HEK293 (cell line): ENCODE results near the gene BCR.

Experiments used
- CTCF ChIP-seq: fragments of 450-650 bp; formaldehyde crosslinking; IDR thresholded peaks from 2 replicates; pipeline ENCODE4 v1.5.1; 2016; ENCODE audit warnings: missing biosample characterization, missing genetic modification characterization
- TRIM28 ChIP-seq: IDR thresholded peaks from 2 replicates; pipeline ENCODE4 v1.6.1; 2011; ENCODE audit warnings: low read length, control low read depth, borderline replicate concordance
- YY2 ChIP-seq: fragments of 450-650 bp; formaldehyde crosslinking; IDR thresholded peaks from 2 replicates; pipeline ENCODE4 v1.5.1; 2016; ENCODE audit warnings: missing biosample characterization, missing genetic modification characterization
- ZNF394 ChIP-seq: fragments of 450-650 bp; formaldehyde crosslinking; IDR thresholded peaks from 2 replicates; pipeline ENCODE4 v1.5.1; 2016; ENCODE audit warnings: missing biosample characterization, missing genetic modification characterization, mild to moderate bottlenecking, moderate library complexity, borderline replicate concordance
- ZSCAN18 ChIP-seq: fragments of 450-650 bp; formaldehyde crosslinking; IDR thresholded peaks from 2 replicates; pipeline ENCODE4 v1.5.1; 2016; ENCODE audit warnings: missing biosample characterization, missing genetic modification characterization

GRCh38 chr22:23225724-23226496, 45.6 kb downstream of the BCR start:
- TF ChIP-seq YY2 (tag by site-specific recombination) (no peak), CTCF (no peak), ZSCAN18 (tag by site-specific recombination) (no peak), ZNF394 (tag by site-specific recombination) (no peak), TRIM28 (no peak)
